NAMALWA (cell line): ENCODE results near the gene OR10H1.
"Not testable (repeated sequence)": the region's sequence is repeated elsewhere in the genome, so short reads cannot be mapped to it uniquely, and the experiment has no call there.

Experiments
- DNase-seq: peaks from one replicate; pipeline ENCODE4 v3.0.0-alpha.2; 2015; ENCODE audit warnings: low spot score

The OR10H1 gene

GRCh38 chr19:15815306-15815705, at the start of gene OR10H1:
Gene OR10H1 (minus strand): TSS chr19:15815664. CDS start chr19:15808037, 7,627 bp downstream.
- DNase-seq: no peak

- DNase-seq: no peak
Observed at GRCh38 chr19:15864824-15865223, 49.4 kb upstream of the OR10H1 start.

GRCh38 chr19:15863272-15863671, 47.8 kb upstream of the OR10H1 start:
- DNase-seq: no peak

- no peak for DNase-seq
Observed at GRCh38 chr19:15862444-15862843, 47.0 kb upstream of the OR10H1 start.

GRCh38 chr19:15860522-15860921, 45.1 kb upstream of the OR10H1 start:
- DNase-seq: no peak

- DNase-seq: no peak
Observed at GRCh38 chr19:15859187-15859586, 43.7 kb upstream of the OR10H1 start.

- DNase-seq: no peak
Observed at GRCh38 chr19:15850385-15850784, 34.9 kb upstream of the OR10H1 start.

- DNase-seq: no peak
Observed at GRCh38 chr19:15846923-15847322, 31.5 kb upstream of the OR10H1 start.

GRCh38 chr19:15843894-15844222, 28.4 kb upstream of the OR10H1 start:
- DNase-seq: not testable (repeated sequence)

GRCh38 chr19:15843203-15843893, 27.9 kb upstream of the OR10H1 start:
- no peak for DNase-seq

GRCh38 chr19:15841875-15842569, 26.6 kb upstream of the OR10H1 start:
- DNase-seq: peak; percentile 21

- peak; percentile 9 for DNase-seq
Observed at GRCh38 chr19:15840833-15841232, 25.4 kb upstream of the OR10H1 start.

- not testable (repeated sequence) for DNase-seq
Observed at GRCh38 chr19:15839888-15840287, 24.4 kb upstream of the OR10H1 start.

- no peak for DNase-seq
Observed at GRCh38 chr19:15838351-15838750, 22.9 kb upstream of the OR10H1 start.

- no peak for DNase-seq
Observed at GRCh38 chr19:15837221-15837731, 21.8 kb upstream of the OR10H1 start.

- peak; percentile 99 for DNase-seq
Observed at GRCh38 chr19:15836330-15837220, 21.1 kb upstream of the OR10H1 start.

GRCh38 chr19:15835565-15836329, 20.3 kb upstream of the OR10H1 start:
- not testable (repeated sequence) for DNase-seq

- DNase-seq: not testable (repeated sequence)
Observed at GRCh38 chr19:15834232-15834631, 18.8 kb upstream of the OR10H1 start.

- DNase-seq: no peak
Observed at GRCh38 chr19:15831626-15832025, 16.2 kb upstream of the OR10H1 start.

GRCh38 chr19:15829786-15830185, 14.3 kb upstream of the OR10H1 start:
- no peak for DNase-seq

GRCh38 chr19:15829306-15829698, 13.8 kb upstream of the OR10H1 start:
- DNase-seq: no peak
